CD4-positive, alpha-beta T cell treated with Interleukin-15 for 1 hour (primary cell): ENCODE results near the gene TMA7B.

Experiments used
- DNase-seq: peaks from one replicate; pipeline ENCODE4 v3.0.0-alpha.2; 2020

TMA7B gene

DNA sequence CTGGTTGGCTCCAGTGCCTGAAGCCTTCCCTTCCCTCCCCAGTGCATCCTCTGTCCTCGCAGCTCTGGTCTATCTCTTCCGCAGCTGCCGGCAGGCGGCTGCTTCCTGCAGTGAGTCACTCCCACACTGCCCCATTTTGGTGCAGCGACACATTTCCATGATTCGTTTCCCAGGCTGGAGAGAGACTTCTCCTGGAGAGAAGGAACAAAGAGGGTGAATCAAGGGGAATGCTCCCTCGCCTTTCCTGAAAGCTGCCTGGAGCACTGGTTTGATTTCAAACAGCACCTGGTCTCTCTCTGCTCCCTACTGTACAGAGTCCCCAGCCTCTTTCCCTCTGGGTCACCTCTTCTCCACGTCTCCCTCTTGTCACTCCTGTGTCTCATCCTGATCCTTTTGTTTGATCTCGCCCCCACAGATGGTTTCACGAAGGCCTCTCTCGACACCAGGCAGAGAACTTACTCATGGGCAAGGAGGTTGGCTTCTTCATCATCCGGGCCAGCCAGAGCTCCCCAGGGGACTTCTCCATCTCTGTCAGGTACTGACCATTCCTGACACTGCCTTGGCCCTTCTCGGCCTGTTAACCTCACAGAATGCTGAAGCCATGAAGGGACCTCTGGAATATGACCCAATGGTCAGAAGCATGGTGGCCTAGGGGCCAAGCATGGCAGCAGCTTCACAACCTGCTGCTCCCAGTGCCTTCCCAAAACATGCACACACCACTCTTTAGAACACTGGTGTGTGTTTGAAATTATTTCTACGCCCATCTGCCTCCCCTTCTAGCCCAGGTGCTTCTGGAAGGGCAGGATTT is at the start of gene TMA7B:
TSS of gene TMA7B (plus strand) at position 758 of the 808 bp plus-strand sequence. CDS start 3,978 bp downstream, outside the sequence.
- DNase-seq: peak; percentile 42

DNA sequence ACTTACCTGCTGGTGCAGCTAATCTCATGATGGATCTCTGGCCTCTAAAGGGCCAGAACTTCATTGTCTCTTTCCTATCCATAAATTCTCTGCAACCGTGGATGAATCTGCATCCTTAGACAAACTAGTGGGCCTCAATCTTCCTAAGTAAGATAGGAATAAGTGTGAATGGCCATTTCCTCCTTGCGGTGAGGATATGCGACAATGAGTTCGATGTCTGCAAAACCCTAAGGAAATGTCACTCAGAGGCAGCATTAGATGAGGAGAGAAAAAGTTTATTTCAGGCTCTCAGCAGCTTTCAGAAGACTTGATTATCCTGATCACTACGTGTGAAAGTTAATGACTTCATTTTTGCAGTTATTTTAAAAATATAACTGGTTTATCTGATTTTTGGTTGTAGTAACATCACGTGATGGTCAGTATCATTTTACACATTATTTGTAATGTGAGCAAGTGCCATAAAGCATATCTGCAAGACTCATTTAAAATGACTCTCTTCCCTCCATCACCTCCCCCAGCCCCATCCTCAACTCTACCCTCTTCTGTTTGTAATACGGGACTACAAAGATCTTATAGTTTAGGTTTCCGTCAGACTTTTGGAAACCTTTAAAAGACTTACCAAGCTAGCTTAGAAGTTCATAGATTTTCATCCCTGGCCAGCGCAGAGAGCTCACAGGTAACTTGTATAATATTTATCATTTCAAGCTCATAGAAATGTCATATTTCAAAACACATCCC is 49.2 kb upstream of the TMA7B start:
- no peak for DNase-seq

DNA sequence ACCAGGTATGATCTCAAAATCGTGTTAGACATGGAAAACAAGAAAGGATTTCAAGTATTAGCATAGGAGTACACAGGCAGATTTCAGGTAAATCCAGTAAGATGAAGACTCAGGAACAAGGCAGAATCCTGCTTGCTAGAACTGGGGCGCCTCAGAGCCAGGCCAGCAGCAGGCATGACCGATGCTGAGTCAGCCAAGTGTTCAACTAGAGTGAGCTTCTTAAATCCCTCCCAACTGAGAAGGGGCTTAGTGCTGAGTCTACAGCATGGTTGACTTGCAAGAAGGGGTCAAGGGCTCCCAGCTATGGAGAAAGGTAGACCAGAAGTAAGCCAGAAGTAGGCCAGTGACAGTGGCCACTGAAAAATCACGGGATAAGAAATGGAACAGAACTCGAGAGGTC is 46.9 kb upstream of the TMA7B start:
- no peak for DNase-seq

DNA sequence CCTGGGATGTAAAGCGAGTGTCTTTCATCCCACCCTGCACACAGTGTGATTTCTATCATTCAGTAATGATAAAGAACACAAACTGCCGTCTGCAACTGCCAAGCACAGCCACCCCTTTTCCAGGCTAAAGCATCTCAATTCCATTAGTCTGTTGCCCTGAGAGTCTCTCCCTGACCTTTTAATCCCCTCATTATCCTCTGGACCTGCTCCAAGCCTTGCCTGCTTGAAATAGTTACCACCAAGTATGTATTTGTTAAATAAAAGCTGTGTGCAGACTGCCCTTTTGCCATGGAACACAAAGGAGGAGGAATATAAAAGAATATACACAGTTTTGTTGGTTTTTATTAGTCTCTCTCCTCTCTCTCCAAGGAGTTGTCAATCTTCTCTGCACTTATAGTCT is 46.3 kb upstream of the TMA7B start:
- DNase-seq: no peak

DNA sequence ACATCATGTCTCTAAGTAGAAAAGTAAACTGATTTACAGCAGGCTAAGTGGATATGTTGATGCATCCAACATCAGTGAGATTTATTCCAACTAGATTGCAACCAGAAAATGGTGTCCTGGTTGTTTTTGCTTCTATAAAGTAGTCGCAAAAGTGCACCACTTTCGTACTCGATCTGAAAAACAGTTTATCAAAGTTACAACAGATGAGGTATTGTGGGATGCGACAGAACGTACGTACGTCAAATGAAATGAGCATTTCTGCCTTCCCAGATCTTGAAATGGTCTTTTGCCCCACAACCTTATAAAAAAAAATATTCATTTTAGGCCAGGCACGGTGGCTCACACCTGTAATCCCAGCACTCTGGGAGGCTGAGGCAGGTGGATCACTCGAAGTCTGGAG is 45.6 kb upstream of the TMA7B start:
- DNase-seq: no peak

DNA sequence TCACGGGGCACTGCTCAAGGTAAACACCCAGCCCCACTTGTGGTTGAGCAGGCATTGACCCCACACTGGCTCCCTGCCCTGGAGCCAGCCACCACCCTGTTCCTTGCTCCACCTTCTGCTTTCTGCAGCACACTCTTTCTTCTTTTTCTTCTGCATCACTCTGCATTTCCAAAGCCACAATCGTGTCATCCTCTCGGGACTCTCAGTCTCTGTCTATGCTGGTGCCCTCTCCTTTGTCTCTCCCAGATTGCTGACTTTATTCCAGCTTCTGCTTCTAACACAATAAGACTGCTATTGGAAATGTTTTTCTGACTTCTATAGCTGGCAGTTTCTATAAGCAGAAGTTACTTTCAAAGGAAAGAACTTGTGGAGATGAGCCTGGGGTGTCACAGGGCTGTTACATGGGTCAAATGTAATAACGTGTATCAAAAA is 44.9 kb upstream of the TMA7B start:
- DNase-seq: no peak

DNA sequence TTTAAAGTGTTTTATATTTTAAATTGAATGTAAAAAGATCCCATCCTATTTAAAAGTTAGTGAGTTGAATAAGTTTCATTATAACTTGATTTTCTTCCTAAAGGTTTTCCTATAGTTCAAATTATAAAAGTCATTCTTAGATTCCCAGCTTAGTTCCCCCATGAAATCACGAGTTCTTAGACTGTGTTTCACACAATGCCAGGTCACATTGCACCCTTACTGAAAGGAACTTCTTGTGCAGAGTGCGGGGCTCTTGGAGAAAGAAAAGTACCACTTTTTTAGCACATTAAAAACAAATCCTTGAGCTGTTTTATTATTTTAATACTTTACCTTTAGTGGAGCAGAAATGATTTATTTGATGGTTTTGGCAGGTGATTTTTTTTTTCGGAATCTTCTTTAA is 43.7 kb upstream of the TMA7B start:
- DNase-seq: no peak

DNA sequence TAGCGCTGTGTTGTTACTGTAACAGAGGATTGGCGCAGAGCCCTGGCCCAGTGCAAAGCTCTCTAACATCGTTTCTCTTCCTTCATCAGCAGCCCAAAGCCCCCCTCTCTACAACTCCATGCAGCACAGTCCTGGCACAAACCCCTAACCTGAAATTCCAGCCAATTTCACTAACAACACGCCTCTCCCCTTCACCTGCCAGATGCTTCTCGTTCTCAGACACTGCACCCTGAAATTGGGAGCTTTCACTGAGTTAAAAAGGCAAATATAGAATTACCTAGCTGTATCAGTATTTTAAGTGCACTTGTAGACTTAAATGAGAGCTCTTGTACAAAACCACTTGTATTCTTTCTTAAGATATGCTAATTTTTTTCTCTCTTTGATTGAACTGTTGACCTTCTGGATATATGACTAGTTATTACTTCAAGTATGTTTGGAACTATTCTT is 43.0 kb upstream of the TMA7B start:
- no peak for DNase-seq

DNA sequence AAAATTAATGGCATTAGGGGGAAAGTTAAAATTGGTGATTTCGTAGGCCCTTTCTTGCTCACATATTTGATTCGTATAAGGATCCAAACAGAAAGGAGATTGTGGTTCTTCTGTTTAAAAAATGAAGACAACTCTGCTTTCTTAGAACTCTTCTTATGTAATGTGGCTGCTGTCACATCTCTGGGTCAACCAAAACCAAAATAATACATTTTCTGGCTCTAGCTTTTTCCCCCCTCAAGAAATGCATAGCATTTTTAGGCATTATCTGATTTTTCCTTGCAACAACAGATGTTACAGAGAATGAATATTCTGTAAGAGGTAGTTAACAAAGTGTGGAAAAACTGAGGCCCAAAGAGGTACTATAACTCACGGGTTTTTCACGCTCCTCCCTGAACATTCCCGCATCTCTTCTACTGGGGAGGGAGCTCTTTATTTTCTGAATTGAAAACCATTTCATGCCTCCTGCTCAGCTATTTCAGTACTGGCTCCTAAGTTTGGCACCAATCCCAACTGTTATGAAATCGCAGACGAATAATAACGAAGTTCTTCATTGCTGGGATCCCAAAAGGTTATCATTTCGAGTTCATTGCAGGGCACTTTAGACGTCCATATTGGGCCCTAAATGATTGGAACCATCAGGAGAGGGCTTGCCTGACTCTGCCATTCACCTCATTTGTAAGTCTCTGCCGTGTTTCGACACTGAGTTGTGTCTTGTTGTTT is 42.3 kb upstream of the TMA7B start:
- no peak for DNase-seq

DNA sequence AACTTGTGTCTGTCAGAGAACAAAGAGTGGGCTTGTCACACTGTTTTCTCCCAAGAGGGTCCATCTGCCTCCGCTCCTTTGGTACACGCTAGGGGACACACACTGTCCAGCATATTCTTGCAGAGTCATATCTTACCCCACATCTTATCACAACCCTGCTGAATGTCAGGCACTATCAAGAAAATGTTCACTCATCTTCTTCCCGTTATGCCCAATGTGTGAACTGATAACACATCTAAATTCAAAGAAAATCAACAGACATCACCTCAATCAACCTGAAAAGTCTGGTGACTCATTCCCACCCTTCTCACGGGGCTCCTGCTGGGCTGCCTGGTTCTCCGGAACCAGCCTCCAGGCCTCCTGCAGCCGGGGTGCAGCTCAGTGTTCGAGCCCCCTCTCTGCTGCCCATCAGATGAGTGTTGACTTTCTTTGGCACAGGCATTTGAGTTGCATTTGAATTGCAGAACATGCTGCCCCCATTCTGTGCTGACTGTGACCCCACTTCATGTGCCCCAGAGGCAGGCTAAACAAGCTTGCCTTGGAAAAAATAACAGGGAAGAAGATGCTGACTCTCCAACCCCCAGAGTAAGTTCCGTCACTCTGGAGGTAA is 40.0 kb upstream of the TMA7B start:
- peak; percentile 64 for DNase-seq

DNA sequence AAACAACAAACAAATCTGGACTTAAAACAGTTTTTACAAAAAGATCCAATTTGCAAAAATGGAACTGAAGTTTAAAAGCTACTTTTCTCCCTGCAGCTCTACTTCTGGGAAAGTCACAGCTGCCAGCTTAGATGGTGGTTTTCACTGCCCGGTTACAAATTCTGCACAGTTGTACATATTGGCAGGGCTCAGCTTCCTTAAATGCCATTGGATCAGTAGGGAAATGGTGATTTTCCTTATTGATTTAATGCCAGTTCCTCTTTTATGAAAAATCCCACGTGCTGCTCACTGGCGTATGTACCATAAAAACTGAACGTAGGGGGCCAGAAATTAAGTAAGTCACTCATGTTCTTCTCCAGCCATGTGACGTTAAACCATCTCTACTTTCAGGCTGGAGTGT is 36.5 kb upstream of the TMA7B start:
- DNase-seq: no peak

DNA sequence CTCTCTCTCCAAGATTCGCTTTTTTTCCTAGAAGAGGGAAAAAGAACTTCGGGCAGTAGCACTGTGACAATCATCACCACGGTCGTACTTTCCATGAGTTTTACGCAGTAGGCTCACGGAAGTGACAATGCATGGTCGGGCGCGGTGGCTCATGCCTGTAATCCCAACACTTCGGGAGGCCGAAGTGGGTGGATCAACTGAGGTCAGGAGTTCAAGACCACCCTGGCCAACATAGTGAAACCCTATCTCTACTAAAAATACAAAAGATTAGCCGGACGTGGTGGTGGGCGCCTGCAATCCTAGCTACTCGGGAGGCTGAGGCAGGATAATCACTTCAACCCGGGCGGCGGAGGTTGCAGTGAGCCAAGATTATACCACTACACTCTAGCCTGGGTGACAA is 35.9 kb upstream of the TMA7B start:
- no peak for DNase-seq

DNA sequence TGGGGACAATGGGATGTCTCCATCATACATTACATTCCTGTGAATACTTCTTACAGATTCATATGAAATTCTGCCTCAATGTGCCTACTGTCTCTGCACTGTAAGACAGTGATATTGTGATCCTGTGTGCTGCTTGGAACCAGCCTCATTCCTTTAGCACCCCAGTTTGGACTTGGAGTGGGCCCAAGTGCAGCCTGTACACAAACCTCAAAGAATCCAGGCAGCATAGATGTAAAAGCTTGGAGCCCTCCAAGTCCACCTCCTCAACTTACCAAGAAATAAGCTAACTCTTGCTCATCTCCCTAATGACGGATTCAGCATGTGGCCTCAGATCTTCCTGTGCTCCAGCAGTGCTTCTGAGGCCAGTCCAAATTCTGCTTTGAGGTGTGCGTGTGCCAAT is 34.9 kb upstream of the TMA7B start:
- DNase-seq: no peak

DNA sequence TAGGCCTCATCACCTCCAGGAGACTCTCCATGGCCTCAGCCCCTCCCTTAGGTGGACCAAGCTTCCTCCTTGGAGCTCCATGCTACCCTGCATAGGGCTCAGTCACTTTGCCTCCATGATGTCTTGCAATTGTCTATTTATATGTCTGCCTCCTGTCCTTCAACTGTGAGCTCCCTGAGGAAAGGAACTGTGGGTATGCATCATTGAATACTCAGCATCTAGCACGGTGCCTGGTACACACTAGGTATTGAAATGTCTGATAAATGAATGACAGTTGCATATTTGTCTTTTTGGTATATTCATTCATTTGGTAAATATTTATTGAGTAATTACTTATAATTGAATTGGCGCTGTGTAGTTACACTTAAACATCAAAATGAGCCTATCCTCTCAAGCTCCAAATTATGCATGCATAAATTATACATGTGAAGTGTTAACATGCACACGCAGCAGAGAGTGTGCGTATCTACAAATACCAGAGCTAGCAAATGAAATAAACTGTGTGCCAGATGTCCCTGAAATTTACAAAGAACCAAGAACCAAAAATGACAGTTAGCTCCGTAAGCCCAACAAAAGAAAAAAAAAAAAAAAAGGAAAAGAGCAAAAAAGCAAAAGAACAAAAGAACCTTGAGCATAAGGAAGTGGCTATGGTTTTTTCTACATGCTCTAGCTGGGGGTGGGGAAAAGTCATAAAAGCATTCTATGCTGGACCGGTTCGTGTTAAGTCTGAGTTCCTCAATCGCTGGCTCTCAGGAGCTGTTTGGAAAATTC is 34.1 kb upstream of the TMA7B start:
- DNase-seq: no peak

DNA sequence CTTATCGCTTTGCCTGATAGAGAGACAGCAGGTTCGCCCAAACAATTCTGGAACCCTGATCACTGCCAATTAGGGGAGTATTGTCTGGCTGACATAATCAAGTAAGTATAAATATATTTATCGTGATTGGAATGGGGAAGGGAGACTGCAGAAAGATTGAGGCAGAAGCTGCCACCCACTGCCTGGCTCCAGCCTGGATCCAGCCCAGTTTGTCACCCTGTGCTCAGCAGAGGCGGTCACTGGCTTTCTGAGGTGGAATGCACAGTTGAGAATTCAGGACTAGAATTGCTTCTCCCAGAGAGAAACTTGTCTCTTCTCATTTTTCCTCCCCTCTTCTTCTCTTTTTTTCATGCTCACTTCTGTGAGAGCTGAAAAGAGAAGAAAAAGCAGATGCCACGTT is 33.4 kb upstream of the TMA7B start:
- DNase-seq: no peak

DNA sequence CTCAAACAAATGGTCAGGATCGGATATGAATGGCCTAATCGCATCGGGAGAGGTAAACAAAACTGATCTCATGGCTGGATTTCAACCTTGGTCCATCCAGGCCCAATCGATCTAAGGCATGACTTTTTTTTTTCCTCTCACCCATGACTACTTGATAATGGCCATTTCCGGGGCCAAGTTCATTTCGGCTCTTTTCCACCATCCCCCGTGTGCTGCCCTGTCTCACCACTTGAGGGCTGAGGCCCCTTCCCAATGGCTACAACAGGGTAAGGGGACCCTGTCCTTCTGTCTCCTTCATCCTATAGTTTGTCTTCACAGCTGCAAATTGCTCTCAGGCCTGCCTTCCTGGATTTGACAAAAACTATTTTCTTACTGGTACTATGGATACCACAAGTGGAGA is 32.7 kb upstream of the TMA7B start:
- DNase-seq: no peak

DNA sequence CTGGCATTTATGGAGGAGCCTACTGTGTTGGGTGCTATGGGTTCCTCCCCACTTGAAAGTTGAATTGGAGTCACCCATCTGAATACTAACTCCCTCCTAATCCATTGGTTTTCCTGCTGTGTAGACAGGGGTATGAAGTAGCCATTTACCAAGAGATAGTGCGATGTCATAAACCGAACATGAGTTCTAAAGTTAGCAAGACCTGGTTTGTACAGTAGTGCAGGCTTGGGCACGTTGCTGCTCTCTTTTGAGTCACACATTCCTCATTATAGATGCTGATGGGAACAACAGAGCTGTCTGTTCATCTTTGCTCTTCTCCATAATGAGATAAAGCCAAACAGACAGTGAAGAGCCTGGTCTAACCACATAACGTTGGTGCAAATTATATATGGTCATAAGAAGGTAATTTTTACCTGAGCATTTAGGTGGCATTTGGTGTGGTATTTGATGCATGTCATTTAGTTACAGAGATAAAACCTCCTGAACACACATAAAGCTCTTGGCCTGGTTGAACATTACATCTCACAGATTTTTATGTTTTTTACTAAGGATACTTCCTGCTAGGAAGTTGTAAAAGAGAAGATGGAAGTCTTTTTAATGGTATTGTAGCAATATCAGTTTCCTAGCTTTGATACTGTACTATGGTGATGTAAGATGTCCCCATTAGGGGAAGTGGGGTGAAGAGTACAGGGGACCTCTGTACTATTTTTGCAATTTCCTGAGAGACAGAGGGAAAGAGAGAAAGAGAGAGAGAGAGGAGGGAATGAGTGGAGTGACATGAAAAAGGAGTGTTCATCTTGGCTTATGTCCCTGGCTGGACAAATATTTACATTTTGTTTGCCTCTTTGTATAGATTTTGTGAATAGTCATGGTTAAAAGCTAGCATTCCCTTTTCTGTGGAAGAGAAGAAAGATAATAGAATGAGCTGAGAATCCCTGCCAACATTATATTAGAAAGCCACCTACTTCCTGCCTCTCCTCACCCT is 31.4 kb upstream of the TMA7B start:
- DNase-seq: no peak

DNA sequence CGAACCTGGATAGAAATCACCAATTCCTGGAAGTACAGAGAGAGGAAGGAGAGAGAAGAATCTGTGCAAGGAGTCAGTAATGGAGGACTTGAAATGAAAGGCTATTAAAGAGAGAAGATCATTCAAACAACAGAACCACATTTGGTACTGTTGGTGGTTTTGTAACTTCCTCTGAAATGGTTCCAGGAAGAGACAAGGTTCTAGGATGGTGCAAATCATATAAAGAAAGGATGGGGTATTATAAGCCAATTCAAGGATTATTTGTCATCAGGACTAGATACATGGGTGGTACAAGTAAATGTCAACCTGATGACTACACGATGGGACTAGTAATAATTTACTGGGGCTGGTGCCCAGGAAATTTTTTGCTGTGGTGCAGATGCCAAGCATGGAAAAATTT is 28.9 kb upstream of the TMA7B start:
- no peak for DNase-seq

DNA sequence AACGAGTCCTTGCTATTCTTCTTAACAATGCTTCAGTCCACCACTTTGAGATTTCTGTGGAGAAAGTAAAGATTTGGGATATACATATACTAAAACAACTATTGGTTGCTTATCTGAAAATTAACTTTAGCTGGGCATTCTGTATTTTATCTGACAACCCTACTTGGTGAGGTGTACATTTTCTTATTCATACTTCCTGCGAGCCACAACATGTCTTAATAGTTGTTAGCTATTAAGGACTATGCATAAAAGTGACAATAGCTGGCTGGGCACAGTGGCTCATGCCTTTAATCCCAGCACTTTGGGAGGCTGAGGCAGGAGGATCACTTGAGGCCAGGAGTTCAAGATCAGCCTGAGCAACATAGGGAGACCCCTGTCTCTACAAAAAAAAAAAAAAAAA is 28.0 kb upstream of the TMA7B start:
- DNase-seq: no peak

DNA sequence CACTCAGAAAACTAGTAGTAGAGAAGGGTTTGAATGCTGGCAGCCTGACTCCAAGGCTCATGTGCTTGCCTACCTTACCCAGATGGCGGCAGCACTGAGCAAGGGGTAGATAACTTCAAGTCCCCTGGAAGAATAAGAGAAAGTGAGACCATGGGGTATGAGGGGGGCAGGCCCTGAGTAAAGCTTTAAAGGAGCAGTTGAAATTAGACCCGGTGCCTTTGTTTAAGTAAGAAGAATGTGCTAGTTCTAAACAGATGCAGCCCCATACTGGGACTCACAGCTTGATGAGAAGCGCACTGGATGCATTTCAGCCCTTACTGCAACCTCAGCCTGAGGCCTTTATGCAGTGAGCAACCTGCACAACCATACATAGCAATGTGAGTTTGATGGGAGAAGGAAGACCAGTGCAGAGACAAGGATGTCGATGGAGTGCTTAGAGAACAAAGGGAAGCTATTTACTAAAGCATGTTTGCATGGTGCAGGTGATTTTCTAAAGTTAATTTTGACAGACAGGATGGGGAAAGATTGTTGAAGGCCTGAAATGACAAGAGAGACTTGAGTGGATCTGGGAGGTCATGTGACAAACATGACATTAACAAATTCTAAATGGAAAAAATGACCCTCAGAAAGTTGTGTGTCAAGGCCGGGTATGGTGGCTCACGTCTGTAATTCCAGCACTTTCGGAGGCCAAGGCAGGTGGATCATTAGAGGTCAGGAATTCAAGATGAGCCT is 27.1 kb upstream of the TMA7B start:
- peak; percentile 56 for DNase-seq
